DND-41 (cell line): ENCODE measurements around the gene EIF4E1B.

Experiments
- ATAC-seq: fragments of 200-7000 bp; cut with Tn5 transposase; 3 replicates; pipeline ENCODE4 v1.9.1; 2021; ENCODE audit warnings: low read depth; ENCODE audit not compliant: insufficient read depth
- DNase-seq: peaks from one replicate; pipeline ENCODE4 v3.0.0-alpha.2; 2020
- H2AFZ ChIP-seq: 2 replicates; pipeline ENCODE4 v1.6.0; 2012; ENCODE audit warnings: low read depth, low read length
- H3K27ac ChIP-seq: 2 replicates; pipeline ENCODE4 v1.5.1; 2012; ENCODE audit warnings: low read length, inconsistent platforms
- H3K27me3 ChIP-seq: fragments of 200-600 bp; sonication (generic); 2 replicates; pipeline ENCODE4 v1.6.0; 2012; ENCODE audit warnings: low read length, mild to moderate bottlenecking, inconsistent platforms; ENCODE audit not compliant: insufficient read depth, poor library complexity
- H3K36me3 ChIP-seq: 2 replicates; pipeline ENCODE4 v1.5.1; 2012; ENCODE audit warnings: low read length, inconsistent platforms; ENCODE audit not compliant: insufficient read depth
- H3K4me1 ChIP-seq: 2 replicates; pipeline ENCODE4 v1.5.1; 2012; ENCODE audit warnings: mild to moderate bottlenecking, low read length; ENCODE audit not compliant: insufficient read depth
- H3K4me2 ChIP-seq: 2 replicates; pipeline ENCODE4 v1.6.0; 2012; ENCODE audit warnings: mild to moderate bottlenecking, moderate library complexity, low read length, inconsistent platforms; ENCODE audit not compliant: insufficient read depth
- H3K4me3 ChIP-seq, 2 experiments: fragments of 200-600 bp in 1 of 2; shearing (Covaris generic) in 1 of 2; 2 replicates each; pipeline ENCODE4 v1.5.1; 2012 to 2016; ENCODE audit warnings: inconsistent platforms in 2 of 2, low read length in 2 of 2, mild to moderate bottlenecking in 2 of 2, low read depth in 1 of 2, moderate library complexity in 1 of 2
- H3K79me2 ChIP-seq: 2 replicates; pipeline ENCODE4 v1.6.0; 2012; ENCODE audit warnings: low read length, inconsistent platforms; ENCODE audit not compliant: insufficient read depth
- H3K9ac ChIP-seq: 2 replicates; pipeline ENCODE4 v1.6.0; 2012; ENCODE audit warnings: low read depth, mild to moderate bottlenecking, inconsistent platforms, low read length, moderate library complexity
- H3K9me3 ChIP-seq: 2 replicates; pipeline ENCODE4 v1.5.1; 2012; ENCODE audit warnings: low read length, moderate library complexity, mild to moderate bottlenecking, inconsistent platforms; ENCODE audit not compliant: insufficient read depth, severe bottlenecking
- H4K20me1 ChIP-seq: 2 replicates; pipeline ENCODE4 v1.6.0; 2012; ENCODE audit warnings: low read length; ENCODE audit not compliant: insufficient read depth
- EZH2 ChIP-seq: IDR thresholded peaks from 3 replicates; pipeline ENCODE4 v1.6.1; 2012; ENCODE audit warnings: borderline replicate concordance, low read depth, mild to moderate bottlenecking, moderate library complexity, low read length, inconsistent platforms; ENCODE audit not compliant: severe bottlenecking
- TF ChIP-seq, protein P1 (sequence below): IDR thresholded peaks from 2 replicates; pipeline ENCODE4 v1.5.1; 2012; ENCODE audit warnings: borderline replicate concordance, low read length, moderate library complexity, mild to moderate bottlenecking; ENCODE audit not compliant: poor library complexity, severe bottlenecking; ENCODE audit errors: extremely low read depth

EIF4E1B gene

DNA sequence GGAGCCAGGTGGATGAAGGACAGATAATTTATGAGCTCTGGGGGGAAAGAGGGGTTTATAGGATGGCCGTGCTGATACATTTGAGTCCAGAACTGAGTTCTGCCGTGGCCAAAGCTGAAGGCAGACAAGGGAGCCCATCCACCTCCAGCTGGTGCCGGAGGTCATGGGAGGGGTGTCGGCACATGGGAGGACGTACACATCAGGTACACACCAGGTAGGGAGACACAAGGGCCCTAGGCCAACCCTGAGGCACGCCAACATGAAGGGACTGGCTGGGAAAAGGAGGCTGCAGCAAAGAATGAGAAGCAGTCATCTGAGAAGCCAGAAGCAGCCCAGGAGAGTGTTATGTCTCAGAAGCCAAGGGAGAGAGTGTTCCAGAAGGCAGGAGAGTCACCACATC lies 18.5 kb upstream of the EIF4E1B start:
- Histone ChIP-seq H2AFZ (no peak overlapping the region), H3K27me3 (peaks cover 4% of the 10 kb centered on the region), H3K36me3 (no peaks in the 10 kb centered on the region), H3K79me2 (no peaks in the 10 kb centered on the region), H3K9me3 (no peaks in the 10 kb centered on the region), H3K27ac (no peak overlapping the region), H3K4me3 (no peak overlapping the region), H3K4me1 (no peaks in the 10 kb centered on the region), H3K4me2 (no peak overlapping the region), H3K9ac (no peak overlapping the region), H4K20me1 (no peaks in the 10 kb centered on the region; the same call in 1 of the 2 replicates)
- DNase-seq = no peak
- no peak for ATAC-seq
- no peak for TF ChIP-seq EZH2
- TF ChIP-seq, protein P1, sequence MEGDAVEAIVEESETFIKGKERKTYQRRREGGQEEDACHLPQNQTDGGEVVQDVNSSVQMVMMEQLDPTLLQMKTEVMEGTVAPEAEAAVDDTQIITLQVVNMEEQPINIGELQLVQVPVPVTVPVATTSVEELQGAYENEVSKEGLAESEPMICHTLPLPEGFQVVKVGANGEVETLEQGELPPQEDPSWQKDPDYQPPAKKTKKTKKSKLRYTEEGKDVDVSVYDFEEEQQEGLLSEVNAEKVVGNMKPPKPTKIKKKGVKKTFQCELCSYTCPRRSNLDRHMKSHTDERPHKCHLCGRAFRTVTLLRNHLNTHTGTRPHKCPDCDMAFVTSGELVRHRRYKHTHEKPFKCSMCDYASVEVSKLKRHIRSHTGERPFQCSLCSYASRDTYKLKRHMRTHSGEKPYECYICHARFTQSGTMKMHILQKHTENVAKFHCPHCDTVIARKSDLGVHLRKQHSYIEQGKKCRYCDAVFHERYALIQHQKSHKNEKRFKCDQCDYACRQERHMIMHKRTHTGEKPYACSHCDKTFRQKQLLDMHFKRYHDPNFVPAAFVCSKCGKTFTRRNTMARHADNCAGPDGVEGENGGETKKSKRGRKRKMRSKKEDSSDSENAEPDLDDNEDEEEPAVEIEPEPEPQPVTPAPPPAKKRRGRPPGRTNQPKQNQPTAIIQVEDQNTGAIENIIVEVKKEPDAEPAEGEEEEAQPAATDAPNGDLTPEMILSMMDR = no peak

GRCh38 chr5:176612855-176613254 lies 17.6 kb upstream of the EIF4E1B start:
- no peak overlapping the region for H3K4me2 ChIP-seq
- TF ChIP-seq, protein P1 = no peak
- no peak for TF ChIP-seq EZH2
- no peak overlapping the region for H3K4me3 ChIP-seq
- DNase-seq (no peak), ATAC-seq (no peak)
- H3K9ac ChIP-seq = no peak overlapping the region
- no peaks in the 10 kb centered on the region for H3K9me3 ChIP-seq
- H3K27ac ChIP-seq = no peak overlapping the region
- H3K27me3 ChIP-seq = peaks cover 4% of the 10 kb centered on the region
- H3K4me1 ChIP-seq = no peaks in the 10 kb centered on the region
- no peaks in the 10 kb centered on the region; the same call in 1 of the 2 replicates for H4K20me1 ChIP-seq
- H3K79me2 ChIP-seq = no peaks in the 10 kb centered on the region
- H3K36me3 ChIP-seq = no peaks in the 10 kb centered on the region
- no peak overlapping the region for H2AFZ ChIP-seq

- Histone ChIP-seq H4K20me1 (no peaks in the 10 kb centered on the region), H3K4me2 (no peak overlapping the region), H3K4me3 (no peak overlapping the region), H3K27ac (no peak overlapping the region), H3K9me3 (no peaks in the 10 kb centered on the region), H3K36me3 (no peaks in the 10 kb centered on the region), H3K9ac (no peak overlapping the region), H2AFZ (no peak overlapping the region), H3K79me2 (no peaks in the 10 kb centered on the region), H3K27me3 (no peaks in the 10 kb centered on the region), H3K4me1 (no peaks in the 10 kb centered on the region)
- ATAC-seq (no peak), DNase-seq (no peak)
- TF ChIP-seq, protein P1 = no peak
- TF ChIP-seq EZH2 = no peak
These were observed 15.5 kb upstream of the EIF4E1B start for GRCh38 chr5:176614805-176615478.
